NT2/D1 (cell line): ENCODE measurements around the gene NSF.
"Not testable (repeated sequence)": the region's sequence is repeated elsewhere in the genome, so short reads cannot be mapped to it uniquely, and the experiment has no call there.

Experiments used
- SUZ12 ChIP-seq: IDR thresholded peaks from 2 replicates; pipeline ENCODE4 v1.6.1; 2011; ENCODE audit not compliant: insufficient read length, insufficient read depth; ENCODE audit errors: extremely low read depth
- YY1 ChIP-seq: IDR thresholded peaks from 2 replicates; pipeline ENCODE4 v1.6.1; 2011; ENCODE audit not compliant: insufficient read length, insufficient read depth
- ZNF274 ChIP-seq: IDR thresholded peaks from 2 replicates; pipeline ENCODE4 v1.6.1; 2011; ENCODE audit warnings: mild to moderate bottlenecking, low read depth, low read length

DNA sequence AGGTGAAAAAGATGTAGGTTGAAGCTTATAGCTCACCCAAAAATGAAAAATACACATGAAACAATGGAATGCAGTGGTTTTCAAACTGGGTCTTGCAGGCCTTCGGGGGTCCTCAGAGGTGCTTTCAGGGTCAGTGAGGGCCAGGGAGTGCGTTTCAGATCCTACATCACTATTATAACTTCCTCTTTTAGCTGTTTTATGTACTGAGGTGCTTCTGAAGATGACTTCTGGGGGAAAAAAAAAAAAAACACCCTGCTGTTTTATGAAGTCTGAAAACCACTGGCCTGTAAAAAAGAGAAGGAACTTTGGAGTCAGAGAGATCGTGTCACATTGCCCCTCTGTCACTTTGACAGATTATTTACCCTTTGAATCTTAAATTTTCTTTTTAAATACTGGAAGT is 102.8 kb downstream of the NSF start:
- not testable (repeated sequence) for TF ChIP-seq YY1, ZNF274, SUZ12
